Activated T-helper 1 cell treated with anti-CD3 and anti-CD28 coated beads, Interleukin-12 subunit alpha, Interleukin-12 subunit beta, Interleukin-2, Interleukin-4 antibody, amounts not matched to agents 30 ng/mL and 10 ng/mL and 1 ng/mL, durations not matched to agents 14 hours and 24 hours and 36 hours (primary cell): Measurements from ENCODE around the gene SPHKAP. TPM values are rescaled to one million over a fixed set of nuclear protein-coding genes. Genes with fewer than 3 reads are reported as not detected.
"Not testable (repeated sequence)": the region's sequence is repeated elsewhere in the genome, so short reads cannot be mapped to it uniquely, and the experiment has no call there.

Source experiments
- DNase-seq: peaks from one replicate; pipeline ENCODE4 v3.0.0; 2021; ENCODE audit warnings: low spot score
- H3K27ac Mint-ChIP-seq: one replicate; pipeline ENCODE4 v1.8.0; 2021; ENCODE audit warnings: mild to moderate bottlenecking, mixed read lengths
- H3K27me3 Mint-ChIP-seq: one replicate; pipeline ENCODE4 v1.8.0; 2022; ENCODE audit warnings: mild to moderate bottlenecking, moderate library complexity, mixed read lengths; ENCODE audit not compliant: insufficient read depth
- H3K36me3 Mint-ChIP-seq: one replicate; pipeline ENCODE4 v1.8.0; 2021; ENCODE audit warnings: low read depth, mixed read lengths
- H3K4me1 Mint-ChIP-seq: one replicate; pipeline ENCODE4 v1.8.0; 2021; ENCODE audit warnings: low read depth, mixed read lengths
- H3K4me3 Mint-ChIP-seq: one replicate; pipeline ENCODE4 v1.8.0; 2021; ENCODE audit warnings: mild to moderate bottlenecking, moderate library complexity, mixed read lengths
- H3K9me3 Mint-ChIP-seq: one replicate; pipeline ENCODE4 v1.8.0; 2021; ENCODE audit warnings: mixed read lengths
- intact Hi-C: fragments of 100-400 bp; cut with micrococcal nuclease; formaldehyde crosslinking; loops from one replicate; pipeline ENCODE4 v1.15.1; 2024
- total RNA-seq: library from RNA; stranded (reverse); gene quantifications from 2 replicates; pipeline ENCODE4 v1.2.3, GENCODE V29; 2022

The SPHKAP gene, protein sequence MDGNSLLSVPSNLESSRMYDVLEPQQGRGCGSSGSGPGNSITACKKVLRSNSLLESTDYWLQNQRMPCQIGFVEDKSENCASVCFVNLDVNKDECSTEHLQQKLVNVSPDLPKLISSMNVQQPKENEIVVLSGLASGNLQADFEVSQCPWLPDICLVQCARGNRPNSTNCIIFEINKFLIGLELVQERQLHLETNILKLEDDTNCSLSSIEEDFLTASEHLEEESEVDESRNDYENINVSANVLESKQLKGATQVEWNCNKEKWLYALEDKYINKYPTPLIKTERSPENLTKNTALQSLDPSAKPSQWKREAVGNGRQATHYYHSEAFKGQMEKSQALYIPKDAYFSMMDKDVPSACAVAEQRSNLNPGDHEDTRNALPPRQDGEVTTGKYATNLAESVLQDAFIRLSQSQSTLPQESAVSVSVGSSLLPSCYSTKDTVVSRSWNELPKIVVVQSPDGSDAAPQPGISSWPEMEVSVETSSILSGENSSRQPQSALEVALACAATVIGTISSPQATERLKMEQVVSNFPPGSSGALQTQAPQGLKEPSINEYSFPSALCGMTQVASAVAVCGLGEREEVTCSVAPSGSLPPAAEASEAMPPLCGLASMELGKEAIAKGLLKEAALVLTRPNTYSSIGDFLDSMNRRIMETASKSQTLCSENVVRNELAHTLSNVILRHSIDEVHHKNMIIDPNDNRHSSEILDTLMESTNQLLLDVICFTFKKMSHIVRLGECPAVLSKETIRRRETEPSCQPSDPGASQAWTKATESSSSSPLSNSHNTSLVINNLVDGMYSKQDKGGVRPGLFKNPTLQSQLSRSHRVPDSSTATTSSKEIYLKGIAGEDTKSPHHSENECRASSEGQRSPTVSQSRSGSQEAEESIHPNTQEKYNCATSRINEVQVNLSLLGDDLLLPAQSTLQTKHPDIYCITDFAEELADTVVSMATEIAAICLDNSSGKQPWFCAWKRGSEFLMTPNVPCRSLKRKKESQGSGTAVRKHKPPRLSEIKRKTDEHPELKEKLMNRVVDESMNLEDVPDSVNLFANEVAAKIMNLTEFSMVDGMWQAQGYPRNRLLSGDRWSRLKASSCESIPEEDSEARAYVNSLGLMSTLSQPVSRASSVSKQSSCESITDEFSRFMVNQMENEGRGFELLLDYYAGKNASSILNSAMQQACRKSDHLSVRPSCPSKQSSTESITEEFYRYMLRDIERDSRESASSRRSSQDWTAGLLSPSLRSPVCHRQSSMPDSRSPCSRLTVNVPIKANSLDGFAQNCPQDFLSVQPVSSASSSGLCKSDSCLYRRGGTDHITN (N-terminal part only)
- not detected in 2 replicates for total RNA-seq

GRCh38 chr2:228181098-228182019, at the start of gene SPHKAP:
SPHKAP (minus strand) TSS chr2:228181687; CDS start chr2:228181598, 89 bp downstream.
- no peak within 1 kb of the TSS for H3K4me3 Mint-ChIP-seq
- intact Hi-C loops = no loop called here
- no peaks in the 10 kb centered on the region for H3K27me3 Mint-ChIP-seq
- H3K9me3 Mint-ChIP-seq = peaks cover 6% of the 10 kb centered on the region
- H3K27ac Mint-ChIP-seq = no peak within 1 kb of the TSS
- no peak for DNase-seq
- H3K36me3 Mint-ChIP-seq = peaks cover 1% of the 10 kb centered on the region
- no peaks in the 10 kb centered on the region for H3K4me1 Mint-ChIP-seq

DNA sequence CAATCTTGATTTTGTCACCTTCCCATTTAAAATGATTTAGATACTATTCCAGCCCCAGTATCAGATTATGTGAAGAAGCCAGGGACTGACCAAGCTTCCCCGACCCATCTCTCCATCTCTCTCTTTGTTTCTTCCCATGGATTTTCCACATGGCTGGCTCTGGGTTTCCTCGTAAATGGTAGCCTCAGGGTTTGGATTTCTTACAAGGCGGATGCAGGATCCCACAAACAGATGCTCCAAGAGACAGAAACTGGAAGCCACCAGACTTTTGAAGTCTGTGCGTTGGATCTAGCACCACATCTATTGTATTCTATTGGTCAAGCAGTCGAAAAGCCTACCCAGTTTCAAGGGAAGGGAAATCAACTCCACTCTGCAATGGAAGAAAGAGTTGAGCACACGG, 46.0 kb upstream of the SPHKAP start:
- intact Hi-C loops = no loop called here
- H3K27ac Mint-ChIP-seq = no peak overlapping the region
- no peaks in the 10 kb centered on the region for H3K36me3 Mint-ChIP-seq
- DNase-seq = no peak
- no peaks in the 10 kb centered on the region for H3K4me1 Mint-ChIP-seq
- H3K27me3 Mint-ChIP-seq = no peaks in the 10 kb centered on the region
- peaks cover 5% of the 10 kb centered on the region for H3K9me3 Mint-ChIP-seq
- H3K4me3 Mint-ChIP-seq = no peak overlapping the region

DNA sequence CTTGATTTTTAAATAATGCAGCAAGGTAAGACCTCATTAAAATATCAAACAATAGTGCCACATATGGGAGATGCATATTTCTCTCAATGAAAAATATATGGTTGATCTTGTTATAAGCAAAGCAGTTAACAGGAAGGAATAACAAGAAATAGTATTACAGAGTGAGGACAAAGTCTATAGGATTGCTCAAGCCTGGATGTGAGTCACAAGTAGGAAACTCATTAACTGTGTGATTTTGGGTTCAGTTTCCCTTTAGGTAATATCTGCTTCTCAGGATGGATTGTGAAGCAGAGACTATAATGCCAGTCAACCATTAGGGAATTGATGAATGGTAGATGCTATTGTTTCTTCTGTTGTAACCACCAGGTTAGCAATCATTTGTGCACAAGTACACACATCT, 42.9 kb upstream of the SPHKAP start:
- Mint-ChIP-seq H3K4me1 (no peaks in the 10 kb centered on the region), H3K27ac (no peak overlapping the region), H3K4me3 (no peak overlapping the region), H3K9me3 (peaks cover 5% of the 10 kb centered on the region), H3K27me3 (no peaks in the 10 kb centered on the region), H3K36me3 (no peaks in the 10 kb centered on the region)
- DNase-seq = no peak
- intact Hi-C loops = no loop called here

DNA sequence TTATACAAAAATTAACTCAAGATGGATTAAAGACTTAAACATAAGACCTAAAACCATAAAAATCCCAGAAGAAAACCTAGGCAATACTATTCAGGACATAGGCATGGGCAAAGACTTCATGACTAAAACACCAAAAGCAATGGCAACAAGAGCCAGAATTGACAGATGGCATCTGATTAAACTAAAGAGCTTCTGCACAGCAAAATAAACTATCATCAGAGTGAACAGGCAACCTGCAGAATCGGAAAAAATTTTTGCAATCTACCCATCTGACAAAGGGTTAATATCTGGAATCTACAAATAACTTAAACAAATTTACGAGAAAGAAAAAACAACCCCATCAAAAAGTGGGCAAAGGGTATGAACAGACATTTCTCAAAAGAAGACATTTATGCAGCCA, 37.1 kb upstream of the SPHKAP start:
- H3K27ac Mint-ChIP-seq, DNase-seq, H3K4me3 Mint-ChIP-seq, intact Hi-C loops, H3K36me3 Mint-ChIP-seq, H3K4me1 Mint-ChIP-seq, H3K27me3 Mint-ChIP-seq, H3K9me3 Mint-ChIP-seq: not testable (repeated sequence)

- Mint-ChIP-seq H3K36me3 (no peaks in the 10 kb centered on the region), H3K4me1 (no peaks in the 10 kb centered on the region), H3K4me3 (no peak overlapping the region), H3K27me3 (no peaks in the 10 kb centered on the region), H3K9me3 (peaks cover 8% of the 10 kb centered on the region), H3K27ac (no peak overlapping the region)
- no peak for DNase-seq
- intact Hi-C loops = no loop called here
Measured at GRCh38 chr2:228197504-228197903, 16.0 kb upstream of the SPHKAP start.

DNA sequence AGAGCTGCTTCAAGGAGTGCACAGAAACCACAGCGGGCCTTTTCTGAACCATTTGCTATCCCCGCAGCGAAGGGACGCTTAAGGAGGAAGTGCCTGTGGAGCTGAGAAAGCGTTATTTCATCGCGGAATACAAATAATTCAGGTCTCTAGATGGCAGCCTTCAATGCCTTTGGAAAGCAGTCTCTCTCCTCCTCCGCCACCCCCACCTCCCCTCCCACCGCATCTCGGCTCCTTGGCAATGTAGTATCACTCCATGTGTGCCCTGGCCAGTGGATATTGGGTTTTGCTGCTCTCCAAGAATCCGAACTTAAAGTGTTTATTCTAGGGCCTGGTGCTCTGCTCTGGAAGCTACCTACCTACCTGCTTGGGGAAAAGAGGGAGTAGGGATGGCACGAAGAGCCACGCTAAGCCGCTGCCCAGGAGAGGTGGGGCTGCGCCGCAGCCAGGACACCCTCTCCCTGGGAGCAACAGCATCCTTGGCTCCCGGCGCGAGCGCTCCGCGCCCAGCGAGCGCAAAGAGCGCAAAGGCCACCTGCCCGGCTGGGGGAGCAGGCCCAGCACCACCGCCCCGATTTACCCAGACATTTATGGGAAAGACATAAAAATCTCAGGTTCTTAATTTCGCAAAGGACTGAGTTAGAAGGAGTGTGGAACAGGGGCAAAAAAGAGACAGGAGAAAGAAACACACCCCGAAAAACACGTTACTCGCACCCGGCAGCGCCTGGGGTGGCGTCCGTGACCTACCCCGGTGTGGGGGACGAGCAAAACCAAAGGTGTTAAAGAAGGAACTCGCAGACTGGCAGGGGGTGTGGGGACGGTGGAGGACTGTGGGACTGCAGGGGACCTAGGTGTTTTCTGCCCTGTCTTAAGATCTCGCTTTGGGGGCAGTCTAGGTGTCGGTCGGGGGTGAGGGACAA, 1.0 kb downstream of the SPHKAP start:
- no peak for DNase-seq
- Mint-ChIP-seq H3K9me3 (peaks cover 6% of the 10 kb centered on the region), H3K36me3 (peaks cover 1% of the 10 kb centered on the region), H3K27me3 (no peaks in the 10 kb centered on the region), H3K4me3 (no peak overlapping the region), H3K4me1 (no peaks in the 10 kb centered on the region), H3K27ac (no peak overlapping the region)
- intact Hi-C loops = no loop called here

DNA sequence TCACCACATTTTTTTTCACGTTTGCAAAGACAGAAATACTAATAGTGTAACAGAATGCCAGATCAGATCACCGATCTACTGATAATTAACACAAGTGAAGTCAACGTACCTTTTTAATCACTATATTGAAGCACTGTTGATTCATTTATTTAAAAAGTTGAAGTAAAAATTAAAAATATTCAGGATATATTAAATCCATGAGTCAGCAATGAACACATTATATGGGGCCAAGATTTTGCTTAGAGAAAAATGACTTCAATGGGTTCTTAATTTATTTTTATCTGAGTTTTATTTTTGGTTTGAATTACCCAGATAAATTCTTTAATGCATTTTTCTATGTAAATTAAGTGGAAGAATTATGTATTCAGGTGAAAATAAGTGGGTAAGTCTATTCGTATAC, 14.2 kb downstream of the SPHKAP start:
- Mint-ChIP-seq H3K4me1 (no peaks in the 10 kb centered on the region), H3K9me3 (no peaks in the 10 kb centered on the region), H3K27me3 (no peaks in the 10 kb centered on the region), H3K4me3 (no peak overlapping the region), H3K36me3 (no peaks in the 10 kb centered on the region), H3K27ac (no peak overlapping the region)
- intact Hi-C loops = no loop called here
- no peak for DNase-seq

- Mint-ChIP-seq H3K9me3 (peaks cover 12% of the 10 kb centered on the region), H3K4me3 (no peak overlapping the region), H3K27me3 (no peaks in the 10 kb centered on the region), H3K4me1 (no peaks in the 10 kb centered on the region), H3K36me3 (no peaks in the 10 kb centered on the region), H3K27ac (no peak overlapping the region)
- intact Hi-C loops = no loop called here
- no peak for DNase-seq
Measured at GRCh38 chr2:228164718-228165117, 16.8 kb downstream of the SPHKAP start.

DNA sequence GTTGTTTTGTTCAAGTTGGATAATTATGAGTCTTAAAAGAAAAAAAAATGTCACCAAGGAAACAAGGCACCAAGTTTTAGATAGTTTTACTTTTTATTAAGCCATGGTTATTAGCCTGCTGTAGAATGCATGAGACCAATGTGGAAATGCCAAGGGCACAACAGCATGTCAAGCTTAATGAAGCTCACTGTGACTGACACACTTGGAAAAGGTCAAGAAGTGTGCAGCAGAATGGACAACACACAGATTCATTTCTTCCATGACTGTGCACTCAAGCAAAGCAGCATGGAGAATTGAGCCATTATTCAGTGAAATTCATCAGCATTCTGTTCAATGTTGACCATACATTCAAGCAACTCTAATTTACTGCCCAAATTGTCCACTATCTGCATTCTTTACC, 23.6 kb downstream of the SPHKAP start:
- no peaks in the 10 kb centered on the region for H3K36me3 Mint-ChIP-seq
- no peak for DNase-seq
- no peaks in the 10 kb centered on the region for H3K27me3 Mint-ChIP-seq
- H3K9me3 Mint-ChIP-seq = peaks cover 29% of the 10 kb centered on the region
- H3K4me3 Mint-ChIP-seq = no peak overlapping the region
- H3K27ac Mint-ChIP-seq = no peak overlapping the region
- no peaks in the 10 kb centered on the region for H3K4me1 Mint-ChIP-seq
- intact Hi-C loops = no loop called here

DNA sequence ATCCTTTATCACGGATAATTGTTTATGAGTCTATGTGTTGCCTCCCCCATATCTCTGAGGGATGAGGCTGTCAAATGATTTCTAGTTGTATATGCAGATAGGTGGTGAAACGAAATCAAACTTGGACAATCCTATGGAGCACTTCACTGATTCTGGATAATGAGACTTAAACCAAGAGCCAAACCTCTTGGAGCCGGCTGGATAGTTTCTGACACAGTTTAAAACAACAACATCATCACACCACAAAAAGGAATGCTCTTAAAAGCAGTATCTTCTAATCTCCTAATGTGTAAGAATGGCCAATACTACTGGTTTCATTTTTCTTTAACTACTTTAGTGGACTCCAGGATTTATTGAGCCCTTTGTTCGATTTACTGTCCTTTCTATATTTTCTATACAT, 36.5 kb downstream of the SPHKAP start:
- intact Hi-C loops = no loop called here
- Mint-ChIP-seq H3K36me3 (no peaks in the 10 kb centered on the region), H3K27me3 (no peaks in the 10 kb centered on the region), H3K4me3 (no peak overlapping the region), H3K27ac (no peak overlapping the region), H3K9me3 (peaks cover 4% of the 10 kb centered on the region), H3K4me1 (peaks cover 5% of the 10 kb centered on the region)
- DNase-seq = no peak

- Mint-ChIP-seq H3K9me3 (no peaks in the 10 kb centered on the region), H3K36me3 (no peaks in the 10 kb centered on the region), H3K4me3 (no peak overlapping the region), H3K4me1 (peaks cover 5% of the 10 kb centered on the region), H3K27ac (no peak overlapping the region), H3K27me3 (peaks cover 1% of the 10 kb centered on the region)
- DNase-seq = no peak
- intact Hi-C loops = no loop called here
Measured at GRCh38 chr2:228140934-228141528, 40.5 kb downstream of the SPHKAP start.
